Measurements from ENCODE around the gene AP1M1.

AP1M1 gene

DNA sequence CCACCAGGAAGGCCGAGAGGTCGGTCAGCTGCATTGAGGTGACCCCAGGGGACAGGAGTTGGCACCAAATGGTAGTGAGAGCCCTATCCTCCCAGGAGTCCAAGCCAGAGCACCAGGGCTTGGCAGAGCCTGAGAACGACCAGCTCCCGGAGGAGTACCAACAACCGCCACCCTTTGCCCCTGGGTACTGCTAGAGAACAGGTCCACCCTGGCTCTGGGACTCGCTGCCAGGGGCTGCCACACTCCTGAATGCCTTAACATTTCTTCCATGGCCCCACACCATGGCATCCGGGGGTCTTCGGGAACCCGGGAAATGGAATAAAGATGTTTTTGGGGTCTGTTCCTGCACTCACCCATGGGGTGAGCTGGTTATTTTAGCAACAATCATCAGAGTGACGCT lies 40.1 kb upstream of the AP1M1 start:
- H3K27ac ChIP-seq (ENCODE audit: low read depth, low read length), result no peak overlapping the region

DNA sequence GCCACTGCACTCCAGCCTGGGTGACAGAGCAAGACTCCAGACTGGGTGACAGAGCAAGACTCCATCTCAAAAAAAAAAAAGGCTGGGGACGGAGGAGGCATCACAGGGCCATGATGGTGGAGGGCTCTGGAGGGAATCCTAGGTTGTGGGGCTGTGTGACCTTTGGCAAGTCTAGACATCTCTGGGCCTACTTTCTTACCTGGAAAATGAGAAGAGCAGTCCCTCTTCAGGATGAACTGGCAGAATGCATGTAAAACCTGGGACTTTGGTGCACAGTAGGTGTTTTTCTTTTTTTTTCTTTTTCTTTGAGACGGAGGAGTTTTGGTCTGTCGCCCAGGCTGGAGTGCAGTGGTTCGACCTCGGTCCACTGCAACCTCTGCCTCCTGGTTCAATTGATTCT lies 38.1 kb upstream of the AP1M1 start:
- Histone ChIP-seq H3K9me2 (replicated peaks; ENCODE audit: control insufficient read depth, low read length) (no peaks in the 10 kb centered on the region), H3K4me2 (ENCODE audit: low read length) (no peak overlapping the region), H3F3A (ENCODE audit: control insufficient read depth, insufficient read depth) (peaks cover 18% of the 10 kb centered on the region), H3K4me1 (ENCODE audit: control insufficient read depth, low read length) (peaks cover 17% of the 10 kb centered on the region), H3K9me3 (ENCODE audit: control insufficient read depth, insufficient read depth, low read length) (no peaks in the 10 kb centered on the region), H3K4me3 (ENCODE audit: low read length) (no peak overlapping the region), H3K79me2 (ENCODE audit: control insufficient read depth, low read length) (no peaks in the 10 kb centered on the region; the same call in 1 of the 2 replicates), H3K27ac (ENCODE audit: low read depth, low read length) (no peak overlapping the region), H3K27me3 (ENCODE audit: control insufficient read depth, low read length) (no peaks in the 10 kb centered on the region), H4K20me1 (ENCODE audit: control insufficient read depth, insufficient read depth, low read depth, low read length) (0 out of 2 replicates have a peak, but pooled peaks cover 6% of the 10 kb centered on the region), H3K36me3 (ENCODE audit: control insufficient read depth, low read length) (peaks cover 35% of the 10 kb centered on the region)
- TF ChIP-seq, protein P1, sequence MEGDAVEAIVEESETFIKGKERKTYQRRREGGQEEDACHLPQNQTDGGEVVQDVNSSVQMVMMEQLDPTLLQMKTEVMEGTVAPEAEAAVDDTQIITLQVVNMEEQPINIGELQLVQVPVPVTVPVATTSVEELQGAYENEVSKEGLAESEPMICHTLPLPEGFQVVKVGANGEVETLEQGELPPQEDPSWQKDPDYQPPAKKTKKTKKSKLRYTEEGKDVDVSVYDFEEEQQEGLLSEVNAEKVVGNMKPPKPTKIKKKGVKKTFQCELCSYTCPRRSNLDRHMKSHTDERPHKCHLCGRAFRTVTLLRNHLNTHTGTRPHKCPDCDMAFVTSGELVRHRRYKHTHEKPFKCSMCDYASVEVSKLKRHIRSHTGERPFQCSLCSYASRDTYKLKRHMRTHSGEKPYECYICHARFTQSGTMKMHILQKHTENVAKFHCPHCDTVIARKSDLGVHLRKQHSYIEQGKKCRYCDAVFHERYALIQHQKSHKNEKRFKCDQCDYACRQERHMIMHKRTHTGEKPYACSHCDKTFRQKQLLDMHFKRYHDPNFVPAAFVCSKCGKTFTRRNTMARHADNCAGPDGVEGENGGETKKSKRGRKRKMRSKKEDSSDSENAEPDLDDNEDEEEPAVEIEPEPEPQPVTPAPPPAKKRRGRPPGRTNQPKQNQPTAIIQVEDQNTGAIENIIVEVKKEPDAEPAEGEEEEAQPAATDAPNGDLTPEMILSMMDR (IDR thresholded peaks at IDR 0.05; ENCODE audit: low read depth, low read length, poor library complexity, severe bottlenecking), result no peak
- no peak for TF ChIP-seq EZH2phosphoT487 (IDR thresholded peaks at IDR 0.05; ENCODE audit: borderline replicate concordance, low read length)

More for the DNA sequence above, 40.1 kb upstream of the AP1M1 start:
- H3K36me3 ChIP-seq (ENCODE audit: control insufficient read depth, low read length), result peaks cover 56% of the 10 kb centered on the region
- H3K27me3 ChIP-seq (ENCODE audit: control insufficient read depth, low read length), result no peaks in the 10 kb centered on the region
- TF ChIP-seq, protein P1 (IDR thresholded peaks at IDR 0.05; ENCODE audit: low read depth, low read length, poor library complexity, severe bottlenecking), result no peak
- no peak for TF ChIP-seq EZH2phosphoT487 (IDR thresholded peaks at IDR 0.05; ENCODE audit: borderline replicate concordance, low read length)
- no peaks in the 10 kb centered on the region for H3K9me2 ChIP-seq (replicated peaks; ENCODE audit: control insufficient read depth, low read length)
- peaks cover 25% of the 10 kb centered on the region for H4K20me1 ChIP-seq (ENCODE audit: control insufficient read depth, insufficient read depth, low read depth, low read length)
- peaks cover 37% of the 10 kb centered on the region for H3K4me1 ChIP-seq (ENCODE audit: control insufficient read depth, low read length)
- peaks cover 18% of the 10 kb centered on the region for H3F3A ChIP-seq (ENCODE audit: control insufficient read depth, insufficient read depth)
- no peak overlapping the region for H3K4me3 ChIP-seq (ENCODE audit: low read length)
- peaks cover 3% of the 10 kb centered on the region; the same call in 1 of the 2 replicates for H3K9me3 ChIP-seq (ENCODE audit: control insufficient read depth, insufficient read depth, low read length)
- no peak overlapping the region for H3K4me2 ChIP-seq (ENCODE audit: low read length)
- H3K79me2 ChIP-seq (ENCODE audit: control insufficient read depth, low read length), result peaks cover 5% of the 10 kb centered on the region; the same call in 1 of the 2 replicates

- no peak overlapping the region for H3K4me2 ChIP-seq (ENCODE audit: low read length)
- no peaks in the 10 kb centered on the region for H3K27me3 ChIP-seq (ENCODE audit: control insufficient read depth, low read length)
- H3K4me3 ChIP-seq (ENCODE audit: low read length), result no peak overlapping the region
- no peaks in the 10 kb centered on the region for H4K20me1 ChIP-seq (ENCODE audit: control insufficient read depth, insufficient read depth, low read depth, low read length)
- no peak for TF ChIP-seq EZH2phosphoT487 (IDR thresholded peaks at IDR 0.05; ENCODE audit: borderline replicate concordance, low read length)
- TF ChIP-seq, protein P1 (IDR thresholded peaks at IDR 0.05; ENCODE audit: low read depth, low read length, poor library complexity, severe bottlenecking), result no peak
- no peaks in the 10 kb centered on the region for H3K79me2 ChIP-seq (ENCODE audit: control insufficient read depth, low read length)
- H3K9me2 ChIP-seq (replicated peaks; ENCODE audit: control insufficient read depth, low read length), result no peaks in the 10 kb centered on the region
- no peak overlapping the region for H3K27ac ChIP-seq (ENCODE audit: low read depth, low read length)
- H3K4me1 ChIP-seq (ENCODE audit: control insufficient read depth, low read length), result peaks cover 8% of the 10 kb centered on the region
- H3K36me3 ChIP-seq (ENCODE audit: control insufficient read depth, low read length), result peaks cover 27% of the 10 kb centered on the region
- H3F3A ChIP-seq (ENCODE audit: control insufficient read depth, insufficient read depth), result peaks cover 18% of the 10 kb centered on the region
- no peaks in the 10 kb centered on the region for H3K9me3 ChIP-seq (ENCODE audit: control insufficient read depth, insufficient read depth, low read length)
Measured at GRCh38 chr19:16160445-16160942, 37.2 kb upstream of the AP1M1 start.
